HG03039 (cell line): Measurements from ENCODE around the gene ERVFRD-1.

Source experiments
- ATAC-seq: cut with Tn5 transposase; IDR thresholded peaks from one replicate; pipeline ENCODE4 v1.9.1; 2021; ENCODE audit warnings: mild to moderate bottlenecking, moderate library complexity; ENCODE audit not compliant: unreplicated experiment

The ERVFRD-1 gene

GRCh38 chr6:11110921-11111768 is at the start of gene ERVFRD-1:
Gene ERVFRD-1, minus strand, starts transcription at chr6:11111725. Its CDS starts 6,415 bp downstream, at chr6:11105310.
- ATAC-seq = no peak

GRCh38 chr6:11160199-11160598 is 48.7 kb upstream of the ERVFRD-1 start:
- ATAC-seq = no peak

- no peak for ATAC-seq
Measured at GRCh38 chr6:11155589-11155988, 44.1 kb upstream of the ERVFRD-1 start.

- no peak for ATAC-seq
Measured at GRCh38 chr6:11153447-11153846, 41.9 kb upstream of the ERVFRD-1 start.

- ATAC-seq = no peak
Measured at GRCh38 chr6:11152581-11152980, 41.1 kb upstream of the ERVFRD-1 start.

GRCh38 chr6:11151488-11151887 is 40.0 kb upstream of the ERVFRD-1 start:
- no peak for ATAC-seq

GRCh38 chr6:11149551-11149950 is 38.0 kb upstream of the ERVFRD-1 start:
- ATAC-seq = no peak

- ATAC-seq = no peak
Measured at GRCh38 chr6:11146117-11146826, 34.7 kb upstream of the ERVFRD-1 start.

- peak; percentile 58 for ATAC-seq
Measured at GRCh38 chr6:11144393-11144851, 32.9 kb upstream of the ERVFRD-1 start.

GRCh38 chr6:11143394-11144371 is 32.2 kb upstream of the ERVFRD-1 start:
- no peak for ATAC-seq

GRCh38 chr6:11142296-11143027 is 30.9 kb upstream of the ERVFRD-1 start:
- ATAC-seq = no peak

GRCh38 chr6:11141295-11141694 is 29.8 kb upstream of the ERVFRD-1 start:
- ATAC-seq = no peak

GRCh38 chr6:11140056-11140455 is 28.5 kb upstream of the ERVFRD-1 start:
- ATAC-seq = no peak

- peak; percentile 58 for ATAC-seq
Measured at GRCh38 chr6:11139051-11139960, 27.8 kb upstream of the ERVFRD-1 start.

GRCh38 chr6:11136809-11137208 is 25.3 kb upstream of the ERVFRD-1 start:
- ATAC-seq = no peak

GRCh38 chr6:11133281-11133680 is 21.8 kb upstream of the ERVFRD-1 start:
- ATAC-seq = no peak

GRCh38 chr6:11132194-11132888 is 20.8 kb upstream of the ERVFRD-1 start:
- no peak for ATAC-seq

GRCh38 chr6:11130605-11131004 is 19.1 kb upstream of the ERVFRD-1 start:
- ATAC-seq = no peak
